HK-2 (cell line): ENCODE measurements around the gene AOPEP.

Source experiments
- DNase-seq: peaks from one replicate; pipeline ENCODE4 v3.0.0-alpha.2; 2018; ENCODE audit not compliant: unreplicated experiment

AOPEP gene

DNA sequence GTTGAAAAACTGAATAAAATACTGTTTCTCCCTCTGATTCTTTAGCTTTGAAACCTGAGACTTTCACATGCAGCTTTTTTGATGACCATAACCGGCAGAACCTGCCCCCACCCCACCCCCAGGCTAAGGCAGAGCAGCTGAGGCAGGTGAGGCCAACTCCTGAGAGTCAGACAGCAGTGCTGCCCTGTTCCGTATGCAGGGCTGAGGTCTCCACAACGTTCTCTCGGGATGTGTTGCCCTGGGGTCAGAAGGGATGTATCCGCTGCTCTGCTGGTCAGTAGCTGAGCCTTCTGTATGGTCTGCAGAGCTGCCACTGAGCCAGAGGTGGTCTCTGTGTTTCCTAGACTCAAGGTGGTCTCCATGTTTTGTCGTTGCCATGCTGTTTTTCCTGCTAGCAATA is 190.5 kb downstream of the AOPEP start:
- no peak for DNase-seq

DNA sequence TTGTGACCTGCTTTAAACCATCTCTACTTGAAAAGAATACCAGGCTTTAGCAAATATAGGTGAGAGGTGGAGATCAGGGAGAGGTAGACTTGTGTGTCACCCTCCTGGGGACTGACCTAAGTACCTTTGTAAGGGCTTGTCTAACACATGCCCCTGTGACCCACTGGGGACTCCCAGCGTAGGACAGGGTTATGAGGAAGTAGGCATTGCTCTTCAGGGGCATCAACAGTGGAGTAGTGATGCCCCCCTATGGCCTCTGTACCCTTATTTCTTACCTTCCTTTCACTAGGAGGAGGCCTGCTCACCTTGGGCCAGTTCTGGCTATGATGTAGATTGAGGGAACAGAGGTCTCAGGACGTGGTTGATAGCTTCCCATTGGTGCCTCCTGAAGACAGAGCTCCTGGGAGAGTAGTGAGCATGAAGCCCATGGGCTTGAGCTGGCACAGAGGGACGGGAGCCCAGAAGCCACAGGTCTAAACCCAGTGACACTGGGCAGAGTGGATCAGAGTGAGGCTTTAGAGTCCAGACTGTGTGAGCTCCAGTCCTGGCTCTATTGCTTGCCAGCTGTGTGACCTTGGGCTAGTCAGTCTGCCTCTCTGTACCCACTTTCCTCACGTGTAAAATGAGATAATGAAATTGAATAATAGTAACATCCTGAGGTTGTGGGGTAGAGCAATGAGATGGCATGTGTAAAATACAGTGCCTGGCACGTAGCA is 191.7 kb downstream of the AOPEP start:
- DNase-seq = no peak

DNA sequence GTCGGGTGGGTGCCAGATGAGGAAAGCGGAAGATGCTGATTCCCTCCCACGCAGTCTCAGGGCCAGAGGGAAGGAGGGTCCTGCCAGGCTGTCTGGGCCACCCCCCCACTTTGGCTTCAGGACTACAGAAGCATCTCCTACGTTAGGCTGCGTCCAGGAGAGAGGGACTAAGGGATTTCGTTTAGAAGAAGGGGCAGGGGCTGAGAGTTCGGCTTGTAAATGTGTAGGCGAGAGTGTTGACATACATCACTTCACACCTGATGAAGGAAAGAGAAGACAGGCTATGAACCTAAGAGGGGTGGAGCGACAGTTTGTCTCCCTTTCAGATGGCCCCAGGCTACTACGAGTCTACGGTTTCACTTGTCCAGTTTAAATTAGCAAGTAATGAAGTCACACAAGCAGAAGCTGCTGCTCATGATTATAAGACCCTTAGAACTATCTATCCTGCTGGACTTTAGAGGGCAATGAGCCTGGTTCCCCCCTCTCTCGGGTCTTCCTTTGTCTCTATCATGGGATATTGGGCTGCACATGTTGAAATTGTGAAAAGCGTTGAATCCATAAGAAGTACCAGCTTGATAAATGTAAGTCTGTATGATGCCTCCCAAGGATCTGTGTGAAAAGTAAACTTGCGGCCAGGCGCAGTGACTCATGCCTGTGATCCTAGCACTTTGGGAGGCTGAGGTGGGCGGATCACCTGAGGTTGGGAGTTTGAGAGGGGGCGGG is 193.0 kb downstream of the AOPEP start:
- DNase-seq = peak; percentile 47

DNA sequence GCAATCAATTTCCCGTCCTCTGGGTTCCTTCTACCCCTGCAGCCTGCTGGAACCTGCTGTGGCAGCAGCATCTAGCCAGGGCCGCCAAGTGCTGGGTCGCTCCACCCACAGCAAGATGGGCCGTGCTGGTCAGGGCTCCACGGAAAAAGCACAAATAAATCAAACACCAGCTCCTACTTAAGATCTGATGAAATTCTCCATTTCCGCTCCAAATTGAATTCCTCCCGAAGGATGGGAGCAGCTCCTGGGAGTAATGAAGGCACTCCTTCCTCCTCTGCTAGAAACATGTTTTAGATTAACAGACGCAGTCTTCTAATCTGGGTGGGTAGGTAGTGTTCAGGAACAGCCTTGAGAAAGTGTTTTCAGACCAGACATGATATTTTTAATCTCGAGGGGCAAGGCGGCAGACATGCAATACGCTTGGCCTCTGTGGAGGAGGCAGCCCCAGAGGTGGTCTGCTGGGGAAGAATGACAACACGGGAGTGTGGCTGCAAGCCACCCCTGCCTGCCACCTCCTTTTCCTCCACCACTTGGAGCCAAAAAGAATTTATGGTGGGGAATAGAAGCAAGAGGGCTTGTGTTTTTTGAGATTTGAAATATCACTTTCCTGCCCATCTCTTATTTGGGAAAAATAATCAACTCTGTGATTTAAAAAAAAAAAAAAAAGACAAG is 194.1 kb downstream of the AOPEP start:
- DNase-seq = no peak

DNA sequence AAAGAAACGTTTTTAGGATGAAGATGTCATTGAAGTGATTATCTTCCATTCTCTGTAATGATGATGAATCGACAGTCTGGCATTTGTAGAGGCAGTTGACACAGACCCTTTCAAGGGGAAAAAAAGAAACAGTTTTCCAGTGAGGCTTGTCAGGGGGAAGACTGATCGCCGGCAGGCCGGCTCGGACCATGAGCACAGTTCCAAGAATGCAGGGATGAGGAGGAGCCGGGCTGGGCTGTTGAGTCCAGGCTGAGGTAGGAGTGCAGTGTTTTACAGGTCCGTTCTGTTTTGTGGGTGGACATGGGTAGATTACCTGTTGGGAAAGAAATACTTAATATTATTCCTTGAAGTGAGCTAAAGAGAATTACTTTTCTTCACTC is 194.6 kb downstream of the AOPEP start:
- DNase-seq = peak; percentile 78

DNA sequence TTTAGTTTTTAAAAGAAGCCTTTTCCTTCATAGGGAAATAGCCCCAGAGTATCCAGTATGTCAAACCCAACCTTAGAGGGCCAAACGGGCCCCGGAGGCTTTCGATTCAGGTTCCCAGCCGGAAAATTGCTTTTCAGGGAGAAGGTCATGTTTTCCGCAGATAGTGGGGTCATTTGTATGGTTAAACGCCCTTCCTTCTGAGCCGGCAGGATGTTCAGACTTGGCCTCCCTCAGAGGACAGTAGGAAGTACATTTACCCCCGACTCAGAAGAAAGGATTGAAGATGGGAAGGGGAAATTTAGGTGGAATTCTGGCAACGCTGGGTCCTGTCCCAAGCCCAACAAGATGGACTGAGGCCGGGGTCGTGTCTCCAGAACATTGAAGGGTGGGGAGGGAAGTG is 195.2 kb downstream of the AOPEP start:
- DNase-seq = no peak

DNA sequence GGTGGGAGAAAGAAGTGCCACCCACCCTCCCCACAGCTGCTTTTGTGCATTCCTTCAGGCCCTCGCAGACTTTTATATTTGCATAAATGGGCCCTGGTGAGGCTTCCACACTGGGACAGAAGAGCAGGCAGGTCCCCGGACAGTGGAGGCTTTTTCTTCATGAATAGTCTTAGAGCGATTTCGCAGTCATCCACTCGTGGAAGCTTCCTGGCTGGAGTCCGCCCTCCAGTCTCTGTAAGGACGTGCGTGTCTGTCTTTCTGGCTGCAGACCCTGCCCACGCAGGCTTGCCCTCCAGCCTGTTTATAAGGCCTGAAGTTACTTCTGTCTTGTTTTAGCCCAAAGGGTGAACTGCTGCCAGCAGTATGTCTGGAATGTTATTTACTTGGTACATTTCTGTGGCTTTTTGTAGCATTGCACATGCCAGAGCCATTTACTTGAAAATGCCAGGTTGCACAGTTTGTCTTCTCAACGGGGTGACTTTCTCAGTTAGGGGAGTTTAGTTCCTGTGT is 195.7 kb downstream of the AOPEP start:
- DNase-seq = peak; percentile 75

DNA sequence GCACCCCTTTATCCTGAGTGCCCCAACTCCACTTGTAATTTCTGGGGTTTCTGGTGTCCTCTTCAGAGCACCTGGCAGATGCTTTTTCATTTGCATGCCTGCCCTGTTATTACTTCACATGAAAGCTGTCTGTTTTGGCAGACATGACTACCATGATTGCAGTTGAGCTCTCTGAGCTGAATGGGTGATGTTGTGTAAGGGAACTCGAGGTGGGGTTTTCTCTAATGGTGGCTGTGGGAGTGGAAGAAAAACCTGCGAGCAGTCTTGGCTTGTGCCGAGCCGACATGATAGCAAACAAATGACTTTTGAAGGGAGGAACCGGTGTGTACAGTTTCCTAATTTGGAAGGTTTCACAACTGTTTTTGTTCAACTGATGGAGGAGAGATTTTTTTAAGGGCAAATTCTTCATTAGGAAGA is 196.2 kb downstream of the AOPEP start:
- DNase-seq = no peak

DNA sequence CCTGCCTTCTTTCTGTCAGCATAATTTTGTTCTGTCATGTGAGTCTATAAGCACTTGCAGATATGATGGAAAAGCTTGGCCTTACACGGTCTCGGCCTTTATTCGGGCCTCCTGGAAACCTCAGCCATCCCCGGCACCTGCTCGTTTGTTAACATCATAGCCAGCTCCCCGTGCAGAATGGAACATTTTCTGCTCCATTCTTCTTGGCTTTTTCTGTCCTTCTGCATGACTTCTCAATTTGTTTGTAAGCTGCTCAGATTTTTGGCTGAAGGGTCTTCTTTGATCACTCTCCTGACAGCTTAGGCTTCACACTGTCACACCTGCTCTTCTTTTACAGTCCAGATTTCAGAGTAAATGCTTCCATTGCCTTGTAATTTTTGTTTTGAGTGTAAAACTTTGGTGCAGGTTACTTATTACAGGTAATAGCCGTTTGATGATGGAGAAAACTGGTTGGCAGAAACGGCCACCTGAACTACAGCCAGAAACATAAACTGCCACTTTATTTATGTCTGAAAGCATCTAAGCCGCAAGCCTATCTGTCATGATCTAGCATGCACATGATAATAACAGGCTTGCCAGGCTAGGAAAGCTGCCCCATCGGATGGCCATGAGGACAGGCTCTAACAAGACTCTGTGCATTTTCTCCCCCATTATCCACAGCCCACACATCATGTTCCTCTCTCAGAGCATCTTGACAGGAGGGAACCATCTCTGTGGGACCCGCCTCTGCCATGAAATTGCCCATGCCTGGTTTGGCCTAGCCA is 197.0 kb downstream of the AOPEP start:
- DNase-seq = no peak

DNA sequence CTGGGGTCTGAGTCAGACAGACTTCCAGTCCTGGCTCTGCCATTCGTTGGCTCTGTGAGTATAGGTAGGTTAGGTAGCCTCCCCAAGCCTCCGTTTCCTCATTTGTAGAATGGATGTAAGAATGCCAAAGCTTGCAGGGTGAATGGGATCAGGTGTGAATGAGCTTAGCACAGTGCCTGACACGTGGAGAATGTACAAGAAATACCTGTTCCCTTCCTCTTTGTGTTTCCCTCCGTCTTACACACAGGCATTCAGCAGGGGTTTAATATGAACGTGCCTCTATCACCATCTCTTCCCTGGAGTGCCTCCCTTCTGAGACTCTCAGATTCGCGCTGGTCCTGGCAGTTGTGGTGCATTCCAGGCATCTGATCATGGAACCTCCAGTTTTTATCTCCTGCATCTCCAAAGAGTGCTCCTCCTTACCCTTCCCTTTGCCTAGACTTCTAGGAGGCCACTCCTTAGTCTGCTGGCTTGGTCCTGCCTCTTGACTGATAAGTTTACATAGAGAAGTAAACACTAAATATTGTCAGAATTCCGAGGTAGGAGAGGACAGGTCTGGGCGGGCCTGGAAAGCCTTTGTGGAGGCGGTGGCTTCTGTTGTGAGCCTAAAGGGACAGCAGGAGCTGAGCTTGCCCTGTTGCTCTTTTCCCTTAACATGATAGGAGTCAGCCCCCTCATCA is 199.4 kb downstream of the AOPEP start:
- no peak for DNase-seq

DNA sequence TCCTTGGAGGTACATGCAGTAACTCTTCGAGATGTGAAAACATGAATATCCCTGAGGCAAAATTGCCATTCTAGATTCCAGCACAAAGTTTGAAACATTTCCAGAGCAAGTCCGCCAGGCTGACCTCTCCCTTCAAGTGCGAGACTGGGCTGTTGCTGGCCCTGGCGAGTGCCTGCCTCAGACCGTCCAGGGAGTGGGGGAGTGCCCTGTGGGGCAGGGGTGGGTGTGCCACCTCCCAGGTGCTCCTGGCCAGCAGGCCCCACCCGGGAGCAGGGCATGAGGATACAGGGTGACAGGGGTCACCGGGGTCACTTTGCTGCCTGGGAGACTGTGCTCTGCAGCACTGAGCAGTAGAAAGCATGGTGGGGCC is 199.9 kb downstream of the AOPEP start:
- DNase-seq = no peak

DNA sequence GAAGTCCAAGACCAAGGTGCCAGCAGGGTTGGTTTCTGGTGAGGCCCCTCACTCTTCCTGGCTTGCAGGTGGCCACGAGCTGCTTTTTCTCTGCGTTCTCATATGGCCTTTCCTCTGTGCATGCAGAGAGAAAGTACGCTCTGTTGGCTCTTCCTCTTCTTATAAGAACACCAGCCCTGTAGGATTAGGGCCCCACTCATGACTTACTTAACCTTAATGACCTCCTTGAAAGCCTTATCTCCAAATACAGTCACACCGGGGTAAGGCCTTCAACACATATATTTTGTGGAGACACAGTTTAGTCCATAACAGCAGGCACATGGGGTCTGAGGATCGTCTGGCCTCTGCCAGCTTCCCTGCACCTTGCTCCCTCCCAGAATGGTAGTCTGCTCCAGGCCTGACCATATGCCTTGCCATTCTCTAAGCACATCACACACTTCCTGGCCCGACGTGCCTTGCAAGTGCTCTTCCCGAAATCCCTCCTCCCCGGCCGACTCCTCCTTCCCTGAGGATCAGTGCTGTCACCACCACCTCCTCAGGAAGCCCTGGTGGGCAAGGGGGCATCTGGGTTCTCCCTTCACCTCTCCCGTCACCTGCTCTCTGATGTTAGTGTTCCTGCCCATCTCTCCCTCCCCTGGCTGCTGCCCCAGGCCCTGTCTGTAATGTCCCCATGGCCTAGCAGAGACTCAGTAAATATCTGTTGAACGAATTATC is 200.7 kb downstream of the AOPEP start:
- no peak for DNase-seq

DNA sequence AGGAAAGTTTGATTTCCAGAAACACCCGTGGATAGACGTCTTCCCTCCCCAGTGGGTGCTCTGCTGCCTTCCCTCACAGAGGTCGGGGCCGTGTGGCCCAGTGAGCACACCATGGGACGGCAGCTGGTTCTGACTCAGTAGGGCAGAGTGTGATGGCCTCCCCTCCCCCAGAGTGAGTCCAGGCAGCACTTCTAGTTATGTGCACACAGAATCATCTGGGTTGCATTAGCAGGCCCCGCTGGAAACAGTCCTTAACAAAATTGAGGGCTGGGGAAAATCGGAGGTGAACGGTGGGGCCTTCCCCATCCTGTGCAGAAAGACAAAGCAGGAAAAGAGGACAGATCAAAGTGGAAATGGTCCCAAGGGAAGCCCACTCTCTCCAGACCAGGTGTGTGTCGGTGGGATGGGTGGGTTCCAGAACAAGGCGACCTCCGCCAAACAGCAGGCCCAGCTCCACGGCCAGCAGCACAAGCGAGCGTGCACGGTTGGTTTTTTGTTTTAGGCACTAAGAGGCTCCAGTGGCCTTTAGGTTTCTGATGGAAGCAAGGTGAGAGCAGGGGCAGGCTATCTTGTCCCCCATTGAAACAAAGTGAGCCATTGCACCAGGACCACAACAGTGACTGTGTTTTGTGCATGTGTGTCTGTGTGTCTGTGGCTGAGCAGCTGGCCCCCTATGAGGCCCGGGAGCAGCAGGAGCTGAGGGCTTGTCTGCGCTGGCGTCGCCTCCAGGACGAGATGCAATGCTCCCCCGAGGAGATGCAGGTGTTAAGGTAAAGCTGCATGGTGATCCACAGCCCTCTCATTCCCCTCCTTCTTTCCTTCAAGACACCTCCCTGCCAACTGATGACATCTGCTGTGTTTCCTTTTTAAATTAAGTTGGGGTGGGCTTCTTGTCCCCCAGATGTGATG is 201.5 kb downstream of the AOPEP start:
- no peak for DNase-seq

DNA sequence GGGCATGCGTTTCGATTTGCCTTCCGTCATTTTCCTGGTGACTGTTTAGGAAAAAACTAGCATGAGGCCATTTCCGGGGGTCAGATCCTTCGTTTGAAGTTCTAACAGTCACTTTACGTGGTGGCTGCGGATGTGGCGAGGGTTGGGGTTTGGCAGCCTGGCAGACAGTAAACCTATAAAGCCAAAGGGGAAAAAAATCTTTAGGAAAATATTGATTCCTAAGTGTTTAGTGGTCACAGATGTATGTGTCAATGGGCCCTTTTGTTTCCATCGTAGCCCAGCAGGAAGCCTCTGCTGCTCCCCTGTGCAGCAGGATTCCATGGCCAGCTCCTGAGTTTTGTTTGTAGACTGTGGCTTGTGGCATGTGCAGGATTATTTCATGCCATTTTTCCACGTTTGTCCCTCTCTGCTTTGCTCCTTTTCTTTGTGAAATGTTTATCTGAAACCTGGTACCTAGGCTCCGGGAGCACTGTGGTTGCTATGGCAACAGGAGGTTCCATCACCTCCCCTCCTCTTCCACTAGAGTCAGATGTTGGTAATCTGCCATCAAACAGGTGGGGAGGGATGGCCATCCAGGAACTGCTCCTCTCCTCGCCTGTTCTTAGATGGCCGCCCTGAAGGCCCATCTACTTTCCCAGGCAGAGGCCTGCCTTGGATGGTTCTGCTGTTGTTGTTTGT is 202.3 kb downstream of the AOPEP start:
- DNase-seq = no peak

DNA sequence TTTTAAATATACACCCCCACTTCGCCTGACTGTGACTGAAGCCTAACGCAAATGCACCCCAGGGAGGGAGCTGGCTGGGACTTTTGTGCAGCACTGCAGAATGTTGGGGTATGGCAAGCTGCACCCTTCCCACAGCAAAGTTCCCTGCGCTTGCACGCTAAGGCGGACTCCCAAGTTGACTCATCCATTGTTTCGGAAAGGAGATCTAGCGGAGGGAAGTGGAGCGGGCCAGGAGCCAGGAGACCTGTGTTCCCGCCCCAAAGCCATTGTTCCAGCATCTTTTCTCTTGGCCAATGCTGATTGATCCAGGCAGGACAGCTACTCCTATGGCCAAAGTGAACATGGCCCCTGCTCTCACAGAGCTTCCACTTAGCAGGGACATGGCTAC is 202.9 kb downstream of the AOPEP start:
- DNase-seq = no peak

DNA sequence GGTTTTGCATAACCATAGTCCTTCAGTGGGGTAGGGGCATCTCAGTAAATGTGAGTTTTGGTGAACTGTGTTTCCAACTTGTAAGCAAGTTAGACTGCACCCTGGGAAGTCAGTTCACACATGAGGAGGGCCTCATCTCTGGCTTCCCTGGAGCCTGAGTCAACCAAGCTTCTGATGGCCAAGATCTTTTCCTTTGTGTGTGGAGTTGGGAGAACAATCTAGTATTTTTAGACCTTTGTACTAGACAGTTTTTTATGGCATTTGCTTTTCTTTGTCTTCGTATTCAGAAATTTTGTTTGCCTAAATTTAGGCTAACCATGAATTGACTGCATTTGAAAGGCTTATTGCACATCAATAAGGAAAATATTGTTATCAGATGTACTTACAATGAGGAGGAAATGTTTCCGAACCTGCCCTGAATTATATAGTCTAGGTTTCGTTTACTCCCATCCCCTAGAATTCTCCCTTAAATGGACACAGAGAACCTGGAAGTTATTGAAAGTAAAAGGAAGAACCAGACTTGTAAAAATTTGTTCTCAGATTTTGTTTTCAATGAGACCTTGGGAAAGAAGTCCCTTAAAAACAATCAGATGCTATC is 204.6 kb downstream of the AOPEP start:
- no peak for DNase-seq

DNA sequence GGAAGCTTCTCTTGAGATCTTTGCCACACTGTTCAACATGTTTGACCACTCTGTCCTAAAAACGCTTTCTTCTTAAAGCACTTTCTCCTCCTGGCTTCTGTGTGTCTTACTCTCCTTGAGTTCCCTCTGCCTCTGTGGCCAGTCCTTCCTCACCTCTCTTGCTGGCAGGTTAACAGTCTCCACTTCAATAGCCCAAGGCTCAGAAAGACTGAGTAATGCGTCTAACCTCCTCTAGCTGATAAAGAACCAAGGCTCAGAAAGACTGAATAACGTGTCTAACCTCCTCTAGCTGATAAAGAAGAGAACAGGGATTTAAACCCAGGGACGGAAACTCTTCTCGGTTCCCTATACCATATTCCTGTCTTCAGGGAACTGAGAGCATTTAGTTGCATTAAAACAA is 205.2 kb downstream of the AOPEP start:
- no peak for DNase-seq

DNA sequence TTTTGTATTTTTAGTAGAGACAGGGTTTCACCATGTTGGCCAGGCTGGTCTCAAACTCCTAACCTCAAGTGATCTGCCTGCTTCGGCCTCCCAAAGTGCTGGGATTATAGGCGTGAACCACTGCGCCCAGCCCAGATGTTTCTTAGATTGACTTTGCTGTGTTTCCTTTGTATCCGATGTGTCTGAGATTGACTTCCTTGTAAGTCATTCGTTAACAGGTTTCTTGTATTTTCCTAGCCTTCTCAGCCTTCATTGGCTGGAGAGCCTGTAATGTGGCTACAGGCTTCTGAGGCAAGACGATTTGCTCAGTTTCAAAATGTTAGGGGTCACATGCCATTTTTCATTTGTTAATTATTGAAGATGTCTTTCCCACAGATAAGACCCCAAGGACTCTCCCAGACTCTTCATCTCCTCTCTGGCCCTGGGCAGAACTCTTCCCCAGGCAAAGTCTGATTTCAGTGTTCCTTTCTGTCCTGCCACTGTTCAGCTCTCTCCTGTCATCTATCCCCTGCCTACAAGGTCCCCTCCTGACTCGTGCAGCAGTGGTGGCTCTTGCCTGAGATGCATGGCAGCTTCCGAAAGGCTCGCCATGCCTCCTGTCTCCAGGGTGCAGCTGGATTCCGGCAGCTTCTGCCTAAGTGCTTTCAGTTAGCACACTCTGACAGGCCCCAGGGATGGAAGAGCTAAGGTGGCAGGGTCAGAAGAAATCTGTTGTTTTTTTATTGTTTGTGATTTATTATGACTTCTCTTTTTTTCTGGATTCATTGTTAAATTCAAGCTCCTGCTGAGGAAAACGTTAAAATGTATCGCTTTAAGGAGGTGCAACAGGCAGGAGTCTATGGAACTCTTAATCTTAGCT is 206.4 kb downstream of the AOPEP start:
- DNase-seq = no peak
